Liver (tissue), 9 donors: ENCODE results near the gene NHS. TPM values are rescaled to one million over a fixed set of nuclear protein-coding genes. Genes with fewer than 3 reads are reported as not detected.

Experiments
- DNase-seq: peaks from one replicate; pipeline ENCODE4 v3.0.0-alpha.2; 2017; ENCODE audit warnings: low spot score
- H3K27ac ChIP-seq, 2 donors: one replicate each; pipeline ENCODE4 v1.7.0; 2013; ENCODE audit warnings: inconsistent platforms in 2 of 2, low read length in 2 of 2, control low read depth in 1 of 2, low read depth in 1 of 2, mild to moderate bottlenecking in 1 of 2
- H3K27me3 ChIP-seq, 4 donors: one replicate each; pipeline versions ENCODE4 v1.6.1 to v1.7.0; 2013; ENCODE audit warnings: low read length in 3 of 4, inconsistent platforms in 1 of 4, mild to moderate bottlenecking in 1 of 4, moderate library complexity in 1 of 4; ENCODE audit not compliant: control insufficient read depth in 4 of 4, insufficient read depth in 4 of 4
- H3K36me3 ChIP-seq, 4 donors: one replicate each; pipeline versions ENCODE4 v1.6.1 to v1.7.0; 2013; ENCODE audit warnings: low read length in 3 of 4, mild to moderate bottlenecking in 3 of 4, low read depth in 1 of 4, moderate library complexity in 1 of 4; ENCODE audit not compliant: control insufficient read depth in 4 of 4, insufficient read depth in 3 of 4
- H3K4me1 ChIP-seq, 4 donors: one replicate each; pipeline versions ENCODE4 v1.6.1 to v1.7.0; 2013; ENCODE audit warnings: low read length in 3 of 4, mild to moderate bottlenecking in 3 of 4, moderate library complexity in 1 of 4; ENCODE audit not compliant: control insufficient read depth in 4 of 4, insufficient read depth in 4 of 4
- H3K4me3 ChIP-seq, 3 donors: one replicate each; pipeline versions ENCODE4 v1.6.1 to v1.7.0; 2013; ENCODE audit warnings: low read length in 3 of 3, control low read depth in 1 of 3, low read depth in 1 of 3, mild to moderate bottlenecking in 1 of 3
- H3K9ac ChIP-seq, 2 donors: one replicate each; pipeline ENCODE4 v1.7.0; 2013; ENCODE audit warnings: low read length in 2 of 2, mild to moderate bottlenecking in 2 of 2, moderate library complexity in 2 of 2, control low read depth in 1 of 2, low read depth in 1 of 2
- H3K9me3 ChIP-seq, 4 donors: one replicate each; pipeline versions ENCODE4 v1.6.1 to v1.7.0; 2013; ENCODE audit warnings: low read length in 3 of 4; ENCODE audit not compliant: control insufficient read depth in 4 of 4
- EGR1 ChIP-seq, 2 donors: IDR thresholded peaks; 2 replicates each; pipeline ENCODE4 v1.6.1; 2016 to 2018; ENCODE audit warnings: antibody characterized with exemption in 2 of 2, low read depth in 2 of 2
- FOXA2 ChIP-seq: IDR thresholded peaks from 2 replicates; pipeline ENCODE4 v1.6.1; 2016; ENCODE audit warnings: antibody characterized with exemption
- GABPA ChIP-seq, 2 donors: IDR thresholded peaks in 1 of 2; conservative IDR thresholded peaks in 1 of 2; 2 replicates each; pipeline ENCODE4 v1.6.1; 2016; ENCODE audit warnings: antibody characterized with exemption in 2 of 2, mild to moderate bottlenecking in 1 of 2, moderate library complexity in 1 of 2
- HNF4A ChIP-seq, 2 donors: conservative IDR thresholded peaks; 2 replicates each; pipeline ENCODE4 v1.6.1; 2016; ENCODE audit warnings: antibody characterized with exemption in 2 of 2, mild to moderate bottlenecking in 2 of 2
- HNF4G ChIP-seq: IDR thresholded peaks from 2 replicates; pipeline ENCODE4 v1.6.1; 2016; ENCODE audit warnings: antibody characterized with exemption
- JUND ChIP-seq, 2 donors: IDR thresholded peaks; 2 replicates each; pipeline ENCODE4 v1.6.1; 2016; ENCODE audit warnings: antibody characterized with exemption in 2 of 2
- MAX ChIP-seq: IDR thresholded peaks from 2 replicates; pipeline ENCODE4 v1.6.1; 2016; ENCODE audit warnings: antibody characterized with exemption
- NR2F2 ChIP-seq: IDR thresholded peaks from 2 replicates; pipeline ENCODE4 v1.6.1; 2016; ENCODE audit warnings: antibody characterized with exemption
- RAD21 ChIP-seq, 2 donors: IDR thresholded peaks; 2 replicates each; pipeline ENCODE4 v1.6.1; 2016; ENCODE audit warnings: antibody characterized with exemption in 2 of 2, mild to moderate bottlenecking in 2 of 2
- RXRA ChIP-seq, 2 donors: IDR thresholded peaks; 2 replicates each; pipeline ENCODE4 v1.6.1; 2017 to 2018; ENCODE audit warnings: antibody characterized with exemption in 2 of 2, mild to moderate bottlenecking in 1 of 2
- SP1 ChIP-seq: IDR thresholded peaks from 2 replicates; pipeline ENCODE4 v1.6.1; 2018; ENCODE audit warnings: antibody characterized with exemption, mild to moderate bottlenecking
- TAF1 ChIP-seq: conservative IDR thresholded peaks from 2 replicates; pipeline ENCODE4 v1.6.1; 2016; ENCODE audit warnings: antibody characterized with exemption, mild to moderate bottlenecking
- YY1 ChIP-seq: IDR thresholded peaks from 2 replicates; pipeline ENCODE4 v1.6.1; 2016; ENCODE audit warnings: antibody characterized with exemption, mild to moderate bottlenecking
- WGBS: extraction: QIAGEN DNeasy Blood & Tissue Kit; methylation state at CpG from one replicate; pipeline ENCODE4 v1.1.7; 2013; 5-methylcytosine and 5-hydroxymethylcytosine counted together
- polyA plus RNA-seq, 2 donors: library from polyadenylated mRNA; stranded (reverse) in 1 of 2; unstranded in 1 of 2; fragments of 200-250 nt in 1 of 2; fragments of >200 nt in 1 of 2; fragmentation: Nextera tagmentation in 1 of 2; extraction: Ambion mirVana in 1 of 2; gene quantifications; one replicate each; pipeline versions ENCODE4 v1.2.1 to v1.2.3, GENCODE V29; 2013 to 2015
- total RNA-seq, 2 donors: library from RNA; depleted of rRNA; stranded (reverse); fragments of >200 nt; gene quantifications; one replicate each; pipeline ENCODE4 v1.2.3, GENCODE V29; 2014
- TF ChIP-seq, protein P1 (sequence below): IDR thresholded peaks from 2 replicates; pipeline ENCODE4 v1.6.1; 2016; ENCODE audit warnings: antibody characterized with exemption, mild to moderate bottlenecking
- TF ChIP-seq, protein P2 (sequence below): fragments of 150-350 bp; IDR thresholded peaks from 2 replicates; pipeline ENCODE4 v1.5.1; 2017; ENCODE audit warnings: improper control_type of control experiment, low read depth, low read length; ENCODE audit not compliant: missing input control
- TF ChIP-seq, protein P3 (sequence below): IDR thresholded peaks from 2 replicates; pipeline ENCODE4 v1.6.1; 2016; ENCODE audit warnings: antibody characterized with exemption
- TF ChIP-seq, protein P4 (sequence below): IDR thresholded peaks from 2 replicates; pipeline ENCODE4 v1.6.1; 2016; ENCODE audit warnings: antibody characterized with exemption
- donor health status: healthy.
- donor health status: healthy.
- donor health status: healthy.
- donor health status: healthy.
- donor health status: healthy.

NHS gene
- total and polyA plus RNA-seq, 4 donors: 0.03 to 0.17 (median 0.10) TPM

DNA sequence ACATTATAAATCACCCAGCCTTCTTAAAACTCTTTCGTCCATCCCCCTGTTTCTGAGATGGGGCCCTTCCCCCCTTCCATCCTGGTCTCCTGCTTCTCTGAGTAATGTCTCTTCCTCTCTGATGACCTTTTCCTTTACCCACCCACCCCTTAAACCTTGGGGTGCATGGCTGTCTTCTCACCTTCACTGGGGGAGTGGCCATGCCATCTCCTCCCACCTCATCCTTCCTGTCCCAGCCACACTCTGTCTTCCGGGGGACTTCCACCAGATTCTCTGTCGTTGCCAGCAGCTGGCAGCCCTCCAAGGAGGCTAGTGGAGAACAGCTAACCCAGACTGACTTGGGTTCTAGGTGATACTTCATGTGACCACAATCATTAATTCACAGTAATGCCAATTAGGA lies 279.1 kb downstream of the NHS start:
- no peak overlapping the region for H3K4me3 ChIP-seq
- peaks cover 0 to 10% (median 0%) of the 10 kb centered on the region in 4 donors for H3K27me3 ChIP-seq
- peaks cover 0 to 14% (median 4%) of the 10 kb centered on the region in 4 donors for H3K4me1 ChIP-seq
- no peak overlapping the region for H3K27ac ChIP-seq
- H3K36me3 ChIP-seq: no peaks in the 10 kb centered on the region
- TF ChIP-seq FOXA2: no peak
- no peak for TF ChIP-seq YY1
- TF ChIP-seq NR2F2: no peak
- TF ChIP-seq, protein P1, sequence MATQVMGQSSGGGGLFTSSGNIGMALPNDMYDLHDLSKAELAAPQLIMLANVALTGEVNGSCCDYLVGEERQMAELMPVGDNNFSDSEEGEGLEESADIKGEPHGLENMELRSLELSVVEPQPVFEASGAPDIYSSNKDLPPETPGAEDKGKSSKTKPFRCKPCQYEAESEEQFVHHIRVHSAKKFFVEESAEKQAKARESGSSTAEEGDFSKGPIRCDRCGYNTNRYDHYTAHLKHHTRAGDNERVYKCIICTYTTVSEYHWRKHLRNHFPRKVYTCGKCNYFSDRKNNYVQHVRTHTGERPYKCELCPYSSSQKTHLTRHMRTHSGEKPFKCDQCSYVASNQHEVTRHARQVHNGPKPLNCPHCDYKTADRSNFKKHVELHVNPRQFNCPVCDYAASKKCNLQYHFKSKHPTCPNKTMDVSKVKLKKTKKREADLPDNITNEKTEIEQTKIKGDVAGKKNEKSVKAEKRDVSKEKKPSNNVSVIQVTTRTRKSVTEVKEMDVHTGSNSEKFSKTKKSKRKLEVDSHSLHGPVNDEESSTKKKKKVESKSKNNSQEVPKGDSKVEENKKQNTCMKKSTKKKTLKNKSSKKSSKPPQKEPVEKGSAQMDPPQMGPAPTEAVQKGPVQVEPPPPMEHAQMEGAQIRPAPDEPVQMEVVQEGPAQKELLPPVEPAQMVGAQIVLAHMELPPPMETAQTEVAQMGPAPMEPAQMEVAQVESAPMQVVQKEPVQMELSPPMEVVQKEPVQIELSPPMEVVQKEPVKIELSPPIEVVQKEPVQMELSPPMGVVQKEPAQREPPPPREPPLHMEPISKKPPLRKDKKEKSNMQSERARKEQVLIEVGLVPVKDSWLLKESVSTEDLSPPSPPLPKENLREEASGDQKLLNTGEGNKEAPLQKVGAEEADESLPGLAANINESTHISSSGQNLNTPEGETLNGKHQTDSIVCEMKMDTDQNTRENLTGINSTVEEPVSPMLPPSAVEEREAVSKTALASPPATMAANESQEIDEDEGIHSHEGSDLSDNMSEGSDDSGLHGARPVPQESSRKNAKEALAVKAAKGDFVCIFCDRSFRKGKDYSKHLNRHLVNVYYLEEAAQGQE: no peak
- TF ChIP-seq MAX: no peak
- TF ChIP-seq SP1: no peak
- TF ChIP-seq JUND (IDR thresholded peaks at IDR 0.05): no peak
- TF ChIP-seq RAD21 (IDR thresholded peaks at IDR 0.05): no peak
- no peak for TF ChIP-seq TAF1
- no peak for TF ChIP-seq HNF4G
- TF ChIP-seq HNF4A (conservative IDR thresholded peaks at IDR 0.05): no peak
- TF ChIP-seq, protein P2, sequence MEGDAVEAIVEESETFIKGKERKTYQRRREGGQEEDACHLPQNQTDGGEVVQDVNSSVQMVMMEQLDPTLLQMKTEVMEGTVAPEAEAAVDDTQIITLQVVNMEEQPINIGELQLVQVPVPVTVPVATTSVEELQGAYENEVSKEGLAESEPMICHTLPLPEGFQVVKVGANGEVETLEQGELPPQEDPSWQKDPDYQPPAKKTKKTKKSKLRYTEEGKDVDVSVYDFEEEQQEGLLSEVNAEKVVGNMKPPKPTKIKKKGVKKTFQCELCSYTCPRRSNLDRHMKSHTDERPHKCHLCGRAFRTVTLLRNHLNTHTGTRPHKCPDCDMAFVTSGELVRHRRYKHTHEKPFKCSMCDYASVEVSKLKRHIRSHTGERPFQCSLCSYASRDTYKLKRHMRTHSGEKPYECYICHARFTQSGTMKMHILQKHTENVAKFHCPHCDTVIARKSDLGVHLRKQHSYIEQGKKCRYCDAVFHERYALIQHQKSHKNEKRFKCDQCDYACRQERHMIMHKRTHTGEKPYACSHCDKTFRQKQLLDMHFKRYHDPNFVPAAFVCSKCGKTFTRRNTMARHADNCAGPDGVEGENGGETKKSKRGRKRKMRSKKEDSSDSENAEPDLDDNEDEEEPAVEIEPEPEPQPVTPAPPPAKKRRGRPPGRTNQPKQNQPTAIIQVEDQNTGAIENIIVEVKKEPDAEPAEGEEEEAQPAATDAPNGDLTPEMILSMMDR: no peak
- no peak for DNase-seq
- 54% methylated on average over 3 of the region's 3 CpGs for WGBS
- no peak overlapping the region for H3K9ac ChIP-seq
- peaks cover 0 to 4% (median 0%) of the 10 kb centered on the region in 4 donors for H3K9me3 ChIP-seq

DNA sequence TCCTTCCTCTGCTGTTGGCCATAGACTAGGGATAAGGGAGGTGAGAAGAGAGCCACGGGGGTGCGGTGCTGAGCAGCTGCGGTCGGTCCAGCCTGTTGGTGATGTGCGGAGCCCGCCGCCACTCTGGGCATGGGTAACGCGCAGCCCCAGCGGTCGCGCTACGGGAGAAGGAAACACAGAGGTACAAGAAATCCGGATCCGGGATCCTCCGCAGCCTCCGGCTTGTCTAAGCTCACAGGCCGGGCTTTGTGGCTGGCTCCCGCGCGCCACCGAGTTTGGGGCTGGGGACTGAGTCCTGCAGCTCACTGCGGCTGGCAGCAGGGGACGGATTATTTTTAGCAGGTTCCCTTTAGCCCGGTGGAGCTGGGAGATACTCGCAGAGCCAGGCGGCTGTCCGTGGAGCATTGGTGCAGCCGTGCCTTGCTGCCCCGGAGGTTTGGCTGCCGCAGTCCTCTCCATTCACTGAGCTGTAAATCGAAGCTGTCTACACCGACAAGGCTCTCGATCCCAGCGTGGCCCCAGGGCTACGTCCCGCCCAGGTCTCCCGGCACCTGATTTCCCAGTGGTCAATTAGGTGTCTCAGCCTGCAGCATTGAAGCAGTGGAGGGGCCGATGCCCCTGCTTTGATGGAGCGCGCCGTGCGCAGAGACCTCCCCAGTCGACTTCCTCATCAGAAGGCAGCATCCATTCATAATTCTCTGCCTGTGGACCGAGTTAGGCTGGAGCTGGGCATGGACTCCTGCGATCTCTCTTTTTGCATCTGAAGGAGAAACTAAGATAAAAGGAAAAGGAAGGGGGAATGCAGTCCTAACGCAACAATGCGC lies 280.4 kb downstream of the NHS start:
- Histone ChIP-seq H3K27ac (no peak overlapping the region), H3K9me3 (peaks cover 0 to 4% (median 0%) of the 10 kb centered on the region in 4 donors), H3K9ac (no peak overlapping the region), H3K4me3 (no peak overlapping the region), H3K27me3 (peaks cover 0 to 10% (median 0%) of the 10 kb centered on the region in 4 donors), H3K36me3 (no peaks in the 10 kb centered on the region), H3K4me1 (peaks cover 0 to 14% (median 4%) of the 10 kb centered on the region in 4 donors)
- no peak for DNase-seq
- TF ChIP-seq TAF1 (no peak), GABPA (IDR thresholded peaks at IDR 0.05 in 1 of 2, conservative IDR thresholded peaks at IDR 0.05 in 1 of 2) (no peak), HNF4A (conservative IDR thresholded peaks at IDR 0.05) (no peak), YY1 (no peak), EGR1 (IDR thresholded peaks at IDR 0.05; ENCODE audit: low read depth in 2 of 2) (no peak), SP1 (no peak), RXRA (IDR thresholded peaks at IDR 0.05) (no peak), HNF4G (no peak)
- TF ChIP-seq, protein P2: no peak
- TF ChIP-seq, protein P3, sequence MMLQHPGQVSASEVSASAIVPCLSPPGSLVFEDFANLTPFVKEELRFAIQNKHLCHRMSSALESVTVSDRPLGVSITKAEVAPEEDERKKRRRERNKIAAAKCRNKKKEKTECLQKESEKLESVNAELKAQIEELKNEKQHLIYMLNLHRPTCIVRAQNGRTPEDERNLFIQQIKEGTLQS: no peak
- TF ChIP-seq, protein P4, sequence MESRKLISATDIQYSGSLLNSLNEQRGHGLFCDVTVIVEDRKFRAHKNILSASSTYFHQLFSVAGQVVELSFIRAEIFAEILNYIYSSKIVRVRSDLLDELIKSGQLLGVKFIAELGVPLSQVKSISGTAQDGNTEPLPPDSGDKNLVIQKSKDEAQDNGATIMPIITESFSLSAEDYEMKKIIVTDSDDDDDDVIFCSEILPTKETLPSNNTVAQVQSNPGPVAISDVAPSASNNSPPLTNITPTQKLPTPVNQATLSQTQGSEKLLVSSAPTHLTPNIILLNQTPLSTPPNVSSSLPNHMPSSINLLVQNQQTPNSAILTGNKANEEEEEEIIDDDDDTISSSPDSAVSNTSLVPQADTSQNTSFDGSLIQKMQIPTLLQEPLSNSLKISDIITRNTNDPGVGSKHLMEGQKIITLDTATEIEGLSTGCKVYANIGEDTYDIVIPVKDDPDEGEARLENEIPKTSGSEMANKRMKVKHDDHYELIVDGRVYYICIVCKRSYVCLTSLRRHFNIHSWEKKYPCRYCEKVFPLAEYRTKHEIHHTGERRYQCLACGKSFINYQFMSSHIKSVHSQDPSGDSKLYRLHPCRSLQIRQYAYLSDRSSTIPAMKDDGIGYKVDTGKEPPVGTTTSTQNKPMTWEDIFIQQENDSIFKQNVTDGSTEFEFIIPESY: no peak
- 13% methylated on average over 48 of the region's 48 CpGs for WGBS
